ENCODE results near the gene HECW1. TPM values are rescaled to one million over a fixed set of nuclear protein-coding genes. Genes with fewer than 3 reads are reported as not detected.

The HECW1 gene
- total and polyA plus RNA-seq, 2 of the 13 experiments (the other 11 are each of a cell fraction or from before 2014, with no cell fraction given): not detected

- TF ChIP-seq, protein P1, sequence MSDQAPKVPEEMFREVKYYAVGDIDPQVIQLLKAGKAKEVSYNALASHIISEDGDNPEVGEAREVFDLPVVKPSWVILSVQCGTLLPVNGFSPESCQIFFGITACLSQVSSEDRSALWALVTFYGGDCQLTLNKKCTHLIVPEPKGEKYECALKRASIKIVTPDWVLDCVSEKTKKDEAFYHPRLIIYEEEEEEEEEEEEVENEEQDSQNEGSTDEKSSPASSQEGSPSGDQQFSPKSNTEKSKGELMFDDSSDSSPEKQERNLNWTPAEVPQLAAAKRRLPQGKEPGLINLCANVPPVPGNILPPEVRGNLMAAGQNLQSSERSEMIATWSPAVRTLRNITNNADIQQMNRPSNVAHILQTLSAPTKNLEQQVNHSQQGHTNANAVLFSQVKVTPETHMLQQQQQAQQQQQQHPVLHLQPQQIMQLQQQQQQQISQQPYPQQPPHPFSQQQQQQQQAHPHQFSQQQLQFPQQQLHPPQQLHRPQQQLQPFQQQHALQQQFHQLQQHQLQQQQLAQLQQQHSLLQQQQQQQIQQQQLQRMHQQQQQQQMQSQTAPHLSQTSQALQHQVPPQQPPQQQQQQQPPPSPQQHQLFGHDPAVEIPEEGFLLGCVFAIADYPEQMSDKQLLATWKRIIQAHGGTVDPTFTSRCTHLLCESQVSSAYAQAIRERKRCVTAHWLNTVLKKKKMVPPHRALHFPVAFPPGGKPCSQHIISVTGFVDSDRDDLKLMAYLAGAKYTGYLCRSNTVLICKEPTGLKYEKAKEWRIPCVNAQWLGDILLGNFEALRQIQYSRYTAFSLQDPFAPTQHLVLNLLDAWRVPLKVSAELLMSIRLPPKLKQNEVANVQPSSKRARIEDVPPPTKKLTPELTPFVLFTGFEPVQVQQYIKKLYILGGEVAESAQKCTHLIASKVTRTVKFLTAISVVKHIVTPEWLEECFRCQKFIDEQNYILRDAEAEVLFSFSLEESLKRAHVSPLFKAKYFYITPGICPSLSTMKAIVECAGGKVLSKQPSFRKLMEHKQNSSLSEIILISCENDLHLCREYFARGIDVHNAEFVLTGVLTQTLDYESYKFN (CRISPR knock-in tag; conservative IDR thresholded peaks at IDR 0.05): 0 out of 2 replicates have a peak, but pooled peaks have one; percentile 36
- TF ChIP-seq ATF7-NPFF (CRISPR knock-in tag; IDR thresholded peaks at IDR 0.05; ENCODE audit: low read depth) (no peak), CREB1 (IDR thresholded peaks at IDR 0.05) (no peak), CREB1 (CRISPR knock-in tag; IDR thresholded peaks at IDR 0.05) (no peak), ZNF563 (CRISPR knock-in tag; IDR thresholded peaks at IDR 0.05) (peak; percentile 67; the same call in 1 of the 2 replicates), HDAC1 (CRISPR knock-in tag; IDR thresholded peaks at IDR 0.05) (no peak), ZNF556 (CRISPR knock-in tag; IDR thresholded peaks at IDR 0.05; ENCODE audit: borderline replicate concordance) (0 out of 2 replicates have a peak, but pooled peaks have one; percentile 27), SALL1 (CRISPR knock-in tag; IDR thresholded peaks at IDR 0.05) (peak; percentile 54)
Measured at GRCh38 chr7:43302211-43302711, 189.8 kb downstream of the HECW1 start (continued).

DNA sequence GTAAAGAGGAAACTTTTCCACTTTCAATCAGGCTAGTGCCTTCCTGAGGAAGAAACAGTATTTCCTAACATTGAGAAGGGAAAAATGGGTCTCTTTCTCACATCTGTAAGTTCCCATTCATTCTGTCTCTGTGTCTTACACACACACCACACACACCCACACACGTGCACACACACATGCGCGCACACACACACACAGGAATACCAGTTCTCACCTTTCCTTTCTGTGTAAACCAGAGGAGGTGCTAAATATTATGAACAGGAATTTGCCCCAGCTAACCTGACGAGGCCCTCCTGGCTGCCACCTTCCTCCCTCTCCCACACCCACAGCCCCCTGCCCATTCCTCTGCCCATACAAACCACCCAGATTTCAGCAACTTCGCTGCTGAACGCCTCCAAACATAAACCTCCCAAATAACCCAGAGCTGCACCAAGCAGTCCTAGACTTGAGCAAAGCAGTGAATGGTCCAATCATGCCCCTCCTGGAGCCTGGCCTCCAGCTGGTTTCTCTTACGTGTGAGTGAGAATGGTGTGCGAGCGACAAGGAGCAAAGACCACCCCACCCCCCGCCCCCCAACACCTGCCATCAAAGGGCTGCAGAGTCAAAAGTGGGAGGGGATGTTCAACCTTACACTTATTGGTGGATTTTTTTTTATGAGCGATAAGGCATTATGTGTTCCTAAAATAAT lies 190.5 kb downstream of the HECW1 start:
- H4K20me1 ChIP-seq (ENCODE audit: insufficient read depth, low read length): no peaks in the 10 kb centered on the region
- TF ChIP-seq ZNF180 (CRISPR knock-in tag; IDR thresholded peaks at IDR 0.05; ENCODE audit: borderline replicate concordance, low read depth) (no peak), ZNF574 (CRISPR knock-in tag; IDR thresholded peaks at IDR 0.05) (no peak)
- peaks cover 26% of the 10 kb centered on the region for H3K4me1 ChIP-seq (ENCODE audit: insufficient read depth, low read length)
- no TSS peak for BruUV-seq (replicated peaks)
- H3K9me3 ChIP-seq (ENCODE audit: low read length): no peaks in the 10 kb centered on the region
- POLR2A ChIA-PET: no interaction called here
- H3K4me3 ChIP-seq (replicated peaks in 1 of 3; ENCODE audit: insufficient read depth in 1 of 3, low read depth in 2 of 3, low read length in 3 of 3): no peak overlapping the region
- no peak overlapping the region for H2AFZ ChIP-seq (ENCODE audit: low read length)
- 0 out of 2 replicates have a peak overlapping the region, but pooled peaks have one; percentile 43 for H3K4me2 ChIP-seq (ENCODE audit: low read depth, low read length)
- no peaks in the 10 kb centered on the region for H3K36me3 ChIP-seq (replicated peaks in 1 of 2; ENCODE audit: control insufficient read depth in 1 of 2, insufficient read depth in 2 of 2, low read length in 2 of 2)
- intact Hi-C loops (cut with micrococcal nuclease; ENCODE audit: unreplicated experiment): no loop called here
- in situ Hi-C loops (cut with HindIII; ENCODE audit: extremely low pct_ligation_motif_present, low pct_unique_long_range_greater_than_20kb): no loop called here
- H3K79me2 ChIP-seq (ENCODE audit: insufficient read depth, low read length): no peaks in the 10 kb centered on the region
- no peak for FAIRE-seq
- CTCF ChIA-PET (ENCODE audit: low intra/inter-chr PET ratio, low total read pairs): no interaction called here
- H3K27ac ChIP-seq (ENCODE audit: extremely low read length, insufficient read depth, low read length): no peak overlapping the region
- no peak overlapping the region for H3K9ac ChIP-seq (ENCODE audit: insufficient read depth, low read depth, low read length)
- no peak for DNase-seq (ENCODE audit: low spot score)
- 52% methylated on average over 11 of the region's 11 CpGs for WGBS (ENCODE audit: low lambda C conversion rate)
- ATAC-seq: no peak
- no peaks in the 10 kb centered on the region; a peak in 2 of 5 replicates for H3K27me3 ChIP-seq (ENCODE audit: control insufficient read depth in 1 of 2, insufficient read depth in 2 of 2, low read length in 2 of 2)

All from HepG2 (cell line).